NCI-H2107 treated with DMSO at 0.1 percent for 48 hours (cell line): ENCODE measurements around the gene CHDH.

ENCODE experiments used
- DNase-seq: peaks from one replicate; lab custom pipeline; 2025; ENCODE audit not compliant: unreplicated experiment; lab: John Stamatoyannopoulos, UW

Gene CHDH

DNA sequence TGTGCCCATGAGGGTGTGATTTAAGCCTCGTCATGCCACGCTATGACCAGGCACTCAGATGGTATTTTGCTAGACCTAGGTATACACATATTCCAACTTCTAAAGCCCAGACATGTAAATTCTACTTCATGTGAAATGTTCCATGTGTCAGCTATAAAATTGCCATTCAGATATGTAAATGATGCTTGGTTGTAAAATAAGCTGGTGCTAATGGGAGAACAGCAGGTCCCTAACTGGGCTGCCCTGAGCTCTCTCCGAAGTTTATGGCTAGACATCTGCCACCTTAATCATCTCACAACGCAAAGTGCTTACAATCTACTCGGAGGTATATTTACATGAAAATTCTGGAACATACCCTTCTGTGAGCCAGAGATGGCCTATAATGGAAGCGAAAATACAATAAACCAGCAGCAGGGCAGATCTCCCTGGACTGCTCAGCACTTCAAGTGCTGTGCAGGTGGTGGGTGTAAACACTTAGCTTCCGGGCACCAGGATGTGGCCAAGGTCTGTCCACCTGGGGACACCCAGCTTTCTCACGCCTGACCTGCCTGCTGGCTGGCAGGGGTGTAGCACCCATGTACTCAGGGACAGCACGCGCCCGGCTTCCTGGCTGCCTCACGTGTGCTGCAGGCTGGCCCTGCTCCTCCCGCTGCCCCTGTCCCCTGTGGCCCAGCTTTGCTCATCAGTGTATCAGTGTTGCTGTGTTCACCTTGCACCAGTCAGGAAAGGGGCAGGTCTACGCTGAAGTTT, 82.0 kb downstream of the CHDH start:
- no peak for DNase-seq

DNA sequence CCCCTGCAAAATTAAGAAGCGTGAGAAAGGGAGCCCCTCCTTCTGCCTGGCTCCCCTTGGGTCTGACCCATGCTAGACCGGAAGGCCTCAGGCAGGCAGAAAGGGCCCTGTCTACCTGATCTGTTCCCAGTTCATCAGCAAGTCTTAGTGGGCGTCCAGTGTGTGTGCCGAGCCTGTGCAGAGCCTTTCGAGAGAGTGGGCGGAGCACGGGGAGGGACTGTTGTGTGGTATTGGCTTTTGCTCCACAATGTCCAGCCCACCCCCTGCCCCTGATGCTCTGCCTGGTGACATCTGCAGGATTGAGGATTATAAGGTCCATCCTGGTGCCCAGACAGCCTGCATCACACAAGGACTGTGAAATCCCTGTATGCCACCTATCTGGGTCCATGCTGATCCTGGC, 82.9 kb downstream of the CHDH start:
- no peak for DNase-seq
